GM19043 (cell line): ENCODE results near the gene GAREM1.
"Not testable (repeated sequence)": the region's sequence is repeated elsewhere in the genome, so short reads cannot be mapped to it uniquely, and the experiment has no call there.

ENCODE experiments used
- ATAC-seq: cut with Tn5 transposase; IDR thresholded peaks from one replicate; pipeline ENCODE4 v1.9.1; 2021; ENCODE audit warnings: low read depth; ENCODE audit not compliant: unreplicated experiment

Gene GAREM1

DNA sequence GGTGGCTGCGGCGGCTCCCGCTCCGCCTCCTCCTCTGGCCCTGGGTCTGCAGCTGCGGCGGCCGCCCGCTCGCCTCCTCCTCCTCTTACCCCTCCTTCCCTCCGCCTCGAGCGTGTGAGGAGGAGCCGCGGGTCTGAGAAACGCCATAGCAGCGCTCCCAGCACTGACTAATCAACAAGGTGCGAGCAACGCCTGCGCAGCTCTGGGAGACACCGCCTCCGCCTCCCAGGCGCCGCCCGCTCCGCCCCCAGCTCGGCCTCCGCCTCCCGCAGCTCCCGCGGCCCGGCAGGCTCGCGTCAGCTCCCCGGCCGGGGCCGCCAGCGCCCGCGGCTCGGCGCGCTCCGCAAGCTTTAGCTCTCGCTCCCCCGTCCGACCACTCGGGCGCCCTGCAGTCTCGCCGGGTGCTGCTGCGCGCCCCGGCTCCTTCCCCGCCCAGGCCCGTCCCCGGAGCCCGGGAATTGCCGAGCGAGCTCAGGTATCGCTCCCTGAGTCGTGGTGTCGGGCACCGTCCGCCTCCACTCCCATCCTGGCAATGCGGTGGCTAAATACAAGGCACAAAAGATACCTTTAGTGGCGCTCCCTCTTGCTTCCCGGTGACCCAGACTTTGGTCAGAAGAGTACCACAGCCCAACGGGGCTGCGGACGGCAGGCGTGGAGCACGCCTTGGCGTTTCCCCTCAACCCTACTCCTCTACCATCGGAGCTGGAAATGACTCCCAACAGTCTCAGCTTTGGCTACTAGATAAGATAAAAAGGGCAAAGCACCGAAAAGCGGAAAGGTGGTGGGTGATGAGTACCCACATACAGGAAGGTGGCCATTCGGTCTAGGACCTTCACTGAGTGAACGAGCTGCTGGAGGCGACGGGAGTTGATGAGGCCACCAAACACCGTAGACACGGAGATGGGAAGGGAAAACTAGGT is at the start of gene GAREM1:
TSS of gene GAREM1 (minus strand) at position 169 of the 920 bp plus-strand sequence. CDS start 454 bp downstream, outside the sequence.
- ATAC-seq = peak; percentile 98

DNA sequence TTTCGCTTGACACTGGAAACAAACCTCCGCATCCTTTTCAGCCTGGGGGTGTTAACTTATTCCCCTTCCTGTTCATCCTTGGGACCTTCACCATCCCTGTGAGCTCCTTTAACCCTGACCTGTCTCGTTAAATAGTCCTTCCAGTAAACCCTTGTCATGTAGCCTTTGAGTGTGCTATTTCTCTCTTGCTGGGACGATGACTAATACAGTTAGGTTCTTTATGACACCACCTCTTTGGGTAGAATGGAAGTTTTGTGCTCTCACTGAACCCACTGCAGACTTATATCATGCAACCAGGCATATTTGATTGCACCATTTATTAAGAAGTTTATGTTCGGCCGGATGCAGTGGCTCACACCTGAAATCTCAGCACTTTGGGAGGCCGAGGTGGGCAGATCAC is 40.5 kb upstream of the GAREM1 start:
- ATAC-seq = no peak

DNA sequence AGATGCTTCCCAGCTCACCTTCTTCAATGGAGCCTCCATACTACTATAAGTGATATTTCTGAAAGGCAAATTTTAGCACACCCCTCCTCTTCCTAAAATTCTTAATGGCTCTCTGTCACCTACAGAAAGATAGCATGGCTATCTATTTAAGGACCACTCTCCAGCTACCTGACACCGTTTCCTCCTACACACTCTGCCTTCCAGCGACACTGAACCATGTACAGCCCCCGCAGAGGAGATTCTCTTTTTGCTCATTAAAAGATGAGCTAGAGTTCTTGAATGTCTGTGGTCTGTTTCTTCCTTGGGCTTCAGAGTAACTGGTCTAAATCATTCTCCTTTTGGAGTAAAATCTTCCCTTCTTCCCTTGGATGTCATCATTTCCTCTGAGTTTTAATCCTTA is 38.4 kb upstream of the GAREM1 start:
- ATAC-seq = no peak

DNA sequence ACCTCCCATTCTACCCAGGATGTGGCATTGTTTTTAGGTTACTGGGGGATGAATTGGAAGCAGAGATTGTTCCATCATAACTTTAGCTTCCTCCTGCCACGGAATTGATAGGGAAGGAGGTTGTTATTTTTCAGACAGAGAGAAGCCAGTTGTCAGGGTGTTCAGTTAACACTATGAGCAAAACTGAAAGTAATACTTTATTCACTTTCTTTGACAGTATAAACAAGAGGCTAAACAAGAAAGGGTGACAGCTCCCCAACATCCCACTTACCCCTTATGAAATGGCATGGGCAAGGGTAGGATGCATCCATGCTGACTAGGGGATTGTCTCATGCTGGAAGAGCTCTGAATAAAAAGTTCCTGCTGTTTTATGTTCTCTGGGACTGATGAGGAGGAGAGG is 36.4 kb upstream of the GAREM1 start:
- no peak for ATAC-seq

DNA sequence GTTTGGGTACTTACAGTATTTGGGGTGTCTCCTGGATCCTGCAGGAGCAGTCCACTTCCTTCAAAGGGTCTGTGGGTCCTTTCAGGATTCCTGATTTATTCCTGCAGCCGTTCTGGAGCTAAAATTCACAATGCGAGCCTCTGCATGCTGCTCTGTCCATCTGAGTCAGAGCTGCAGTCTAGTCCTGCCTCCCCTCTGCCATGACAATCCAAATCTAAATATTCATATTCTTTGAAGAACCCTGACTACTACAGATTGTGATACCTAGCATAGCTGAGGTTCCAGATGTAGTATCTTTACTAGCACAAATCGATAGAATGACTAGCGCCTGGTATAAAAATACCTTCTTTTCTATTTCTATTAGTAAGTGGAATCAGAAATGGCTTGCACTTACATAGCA is 31.3 kb upstream of the GAREM1 start:
- ATAC-seq = no peak

DNA sequence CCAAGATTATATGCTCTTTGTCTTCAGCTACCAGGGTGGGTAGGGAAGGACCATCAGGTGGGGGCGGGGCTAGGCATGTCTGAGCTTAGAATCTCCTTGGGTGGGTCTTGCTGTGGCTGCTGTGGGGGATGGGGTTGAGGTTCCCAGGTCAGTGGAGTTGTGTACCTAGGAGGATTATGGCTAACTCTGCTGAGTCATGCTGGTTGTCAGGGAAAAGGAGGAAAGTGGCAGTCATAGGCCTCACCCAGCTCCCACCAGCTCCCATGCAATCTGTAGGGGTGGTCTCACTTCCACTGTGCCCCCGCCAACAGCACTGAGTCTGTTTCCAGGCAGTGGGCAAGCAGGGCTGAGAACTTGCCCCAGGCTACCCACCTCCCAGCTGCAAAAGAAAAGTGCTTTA is 30.6 kb upstream of the GAREM1 start:
- ATAC-seq = not testable (repeated sequence)

DNA sequence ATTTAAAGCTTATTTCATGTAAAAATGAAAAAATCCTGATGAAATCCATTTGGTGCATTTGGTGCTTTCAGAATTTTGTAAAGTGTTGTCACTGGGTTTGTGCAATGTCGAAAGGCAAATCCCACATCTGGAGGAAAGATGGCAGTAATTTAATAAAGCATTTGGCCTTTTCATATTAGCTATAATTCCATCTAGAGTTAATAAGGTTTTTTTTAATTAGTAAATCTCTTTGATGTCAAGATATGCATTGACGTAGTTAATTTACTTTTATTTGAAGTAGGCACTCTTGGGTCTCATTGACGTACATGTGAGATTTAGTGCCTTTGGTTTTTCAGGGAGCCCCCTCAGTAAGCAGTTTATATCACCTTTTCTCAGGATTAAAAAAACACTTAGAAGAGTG is 12.3 kb upstream of the GAREM1 start:
- no peak for ATAC-seq

DNA sequence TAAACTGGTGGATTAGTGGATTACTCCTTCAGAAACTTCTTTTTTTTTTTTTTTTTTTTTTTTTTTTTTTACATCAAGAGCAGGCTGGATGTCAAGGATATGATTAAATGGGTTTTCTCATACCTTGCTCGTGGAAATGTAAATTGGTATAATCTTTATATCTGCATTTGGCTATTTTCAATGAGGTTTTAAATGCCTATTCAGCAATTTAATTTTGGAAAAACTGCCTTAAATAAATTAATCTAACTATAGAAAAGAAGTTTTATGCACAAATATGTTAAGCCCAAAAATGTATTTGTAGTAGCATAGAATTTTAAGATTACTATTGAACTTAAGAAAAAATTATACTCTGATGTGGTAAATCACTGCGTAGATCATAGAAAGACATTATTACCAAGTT is 11.4 kb upstream of the GAREM1 start:
- no peak for ATAC-seq

DNA sequence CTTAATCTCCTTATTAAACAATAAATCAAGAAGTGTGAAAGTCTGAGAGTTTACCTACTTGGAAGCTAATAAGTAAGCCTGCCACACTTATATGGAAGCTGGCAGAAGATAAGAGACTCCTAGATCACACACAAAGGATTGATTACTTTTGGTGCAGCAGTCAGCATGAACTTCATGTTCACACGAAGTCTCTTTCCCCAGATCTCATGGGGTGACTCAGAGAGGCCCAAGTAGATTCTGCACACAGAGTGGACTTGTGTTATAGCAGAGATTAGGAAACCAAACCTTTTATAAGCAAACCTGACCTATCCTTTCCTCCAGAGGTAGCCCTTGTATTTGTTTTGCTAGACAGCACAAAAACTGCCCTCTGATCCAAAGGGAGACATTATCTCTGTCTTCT is 9.9 kb upstream of the GAREM1 start:
- no peak for ATAC-seq

DNA sequence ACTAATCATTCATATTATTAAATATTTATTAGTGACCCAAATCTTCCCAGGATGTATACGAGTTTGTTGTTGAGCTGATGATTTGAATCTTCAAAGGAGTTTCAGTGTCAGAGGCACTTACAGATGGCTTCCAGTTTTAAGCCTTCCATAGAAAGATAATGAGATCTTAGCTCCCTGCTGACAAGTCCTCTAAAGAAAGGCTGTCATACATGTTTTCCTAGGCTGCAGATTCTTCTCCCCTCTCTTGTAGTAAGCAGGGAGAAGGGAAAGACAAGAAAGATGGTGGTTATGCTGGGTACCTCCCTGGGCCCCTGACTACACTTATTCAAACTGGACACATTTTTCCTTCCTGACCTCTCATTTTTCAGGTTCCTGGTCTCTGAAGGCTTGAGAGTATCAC is 8.1 kb upstream of the GAREM1 start:
- no peak for ATAC-seq

DNA sequence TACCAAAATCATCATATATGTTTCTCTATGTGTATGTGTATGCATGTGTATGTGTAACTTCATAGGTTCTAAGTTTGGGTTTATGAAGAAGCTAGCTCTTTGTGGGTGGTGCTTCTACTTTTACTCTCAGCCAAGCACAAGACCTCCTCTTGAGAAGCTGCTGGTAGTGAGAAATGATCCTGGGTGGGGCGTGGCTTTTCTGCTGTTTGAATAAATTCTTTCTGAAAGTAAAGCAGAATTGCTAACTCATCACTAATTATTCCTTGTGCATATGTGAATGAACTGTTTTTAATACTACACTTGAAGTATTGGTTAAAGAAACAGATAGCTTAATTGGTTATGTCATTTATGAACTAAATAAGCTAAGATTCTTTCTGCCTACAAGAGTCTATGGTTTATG is 7.6 kb upstream of the GAREM1 start:
- ATAC-seq = no peak

DNA sequence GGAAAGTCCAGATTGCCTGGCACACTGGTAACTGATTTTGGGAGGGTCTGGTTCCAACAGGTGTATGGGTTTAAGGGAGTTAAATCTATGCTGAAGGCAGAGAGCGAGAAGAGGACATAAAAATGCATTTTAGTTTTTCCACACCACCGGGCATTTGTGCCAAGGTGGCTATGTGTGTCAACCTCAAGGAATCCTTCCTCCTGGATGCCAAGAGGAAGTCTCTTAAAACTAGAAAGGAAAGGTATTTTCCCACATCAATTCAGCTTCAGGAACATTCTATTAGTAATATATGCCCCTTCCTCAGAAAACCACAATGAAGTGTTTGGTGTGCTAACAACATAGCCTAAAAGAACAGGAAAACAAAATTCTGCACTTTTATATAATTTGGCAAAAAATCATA is 5.4 kb upstream of the GAREM1 start:
- no peak for ATAC-seq

DNA sequence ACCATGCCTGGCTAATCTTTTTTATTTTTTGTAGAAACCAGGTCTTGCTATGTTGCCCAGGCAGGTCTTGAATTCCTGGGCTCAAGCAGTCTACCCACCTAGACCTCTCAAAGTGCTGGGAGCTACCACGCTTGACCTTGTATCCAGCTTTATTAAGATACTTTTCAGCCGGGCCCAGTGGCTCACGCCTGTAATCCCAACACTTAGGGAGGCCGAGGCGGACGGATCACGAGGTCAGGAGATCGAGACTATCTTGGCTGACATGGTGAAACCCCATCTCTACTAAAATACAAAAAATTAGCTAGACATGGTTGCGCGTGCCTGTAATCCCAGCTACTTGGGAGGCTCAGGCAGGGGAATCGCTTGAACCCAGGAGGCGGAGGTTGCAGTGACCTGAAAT is 4.4 kb upstream of the GAREM1 start:
- ATAC-seq = not testable (repeated sequence)

DNA sequence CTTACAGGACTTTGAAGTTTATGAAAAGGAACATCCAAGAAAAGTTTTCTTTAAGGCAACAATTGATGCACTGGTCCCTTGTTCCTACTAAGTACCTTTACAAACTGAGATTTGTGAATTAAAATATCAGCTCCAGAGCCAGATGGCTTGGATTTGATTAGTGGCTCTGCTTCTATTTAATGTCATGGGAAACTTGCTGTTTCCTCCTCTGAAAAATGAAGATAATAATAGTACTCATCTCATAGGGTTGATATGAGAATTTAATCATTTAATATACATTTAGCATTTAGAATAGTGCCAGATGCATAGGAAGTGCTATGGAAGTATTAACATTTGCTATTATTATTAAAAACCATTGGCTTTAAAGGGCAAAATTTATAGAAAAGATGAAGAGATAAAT is 2.6 kb upstream of the GAREM1 start:
- no peak for ATAC-seq

DNA sequence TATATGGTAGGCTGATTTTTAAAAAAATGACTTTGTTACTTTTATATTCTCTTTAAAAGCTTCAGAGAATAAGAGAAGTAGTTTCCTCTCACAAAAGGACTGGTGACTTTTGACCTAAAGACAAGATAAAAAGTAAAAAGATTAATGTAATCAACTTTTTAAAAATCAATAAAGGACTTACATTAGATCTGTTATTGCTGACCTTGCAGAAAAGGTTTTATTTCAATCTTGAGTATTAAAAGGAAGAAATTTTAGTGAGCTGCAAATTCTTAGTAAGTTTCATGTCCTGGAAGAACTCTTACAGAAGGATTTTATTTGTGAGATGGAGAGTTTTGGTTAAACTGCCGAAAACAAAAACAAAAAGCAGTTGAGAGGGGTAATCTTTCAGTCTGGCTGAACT is 2.2 kb upstream of the GAREM1 start:
- ATAC-seq = no peak

DNA sequence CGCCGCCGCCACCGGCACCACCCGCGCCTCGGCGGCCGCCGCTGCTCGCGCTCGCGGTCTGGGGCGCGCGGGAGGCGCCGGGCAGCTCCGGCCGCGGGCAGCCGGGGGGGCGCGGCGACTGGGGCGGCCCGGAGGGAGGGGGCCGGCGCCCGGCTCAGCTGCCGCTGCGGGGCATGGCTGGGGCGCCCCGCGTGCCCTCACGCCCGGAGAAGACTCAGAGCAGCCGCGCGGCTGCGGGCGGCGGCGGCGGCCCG is 295 bp downstream of the GAREM1 start:
- no peak for ATAC-seq

DNA sequence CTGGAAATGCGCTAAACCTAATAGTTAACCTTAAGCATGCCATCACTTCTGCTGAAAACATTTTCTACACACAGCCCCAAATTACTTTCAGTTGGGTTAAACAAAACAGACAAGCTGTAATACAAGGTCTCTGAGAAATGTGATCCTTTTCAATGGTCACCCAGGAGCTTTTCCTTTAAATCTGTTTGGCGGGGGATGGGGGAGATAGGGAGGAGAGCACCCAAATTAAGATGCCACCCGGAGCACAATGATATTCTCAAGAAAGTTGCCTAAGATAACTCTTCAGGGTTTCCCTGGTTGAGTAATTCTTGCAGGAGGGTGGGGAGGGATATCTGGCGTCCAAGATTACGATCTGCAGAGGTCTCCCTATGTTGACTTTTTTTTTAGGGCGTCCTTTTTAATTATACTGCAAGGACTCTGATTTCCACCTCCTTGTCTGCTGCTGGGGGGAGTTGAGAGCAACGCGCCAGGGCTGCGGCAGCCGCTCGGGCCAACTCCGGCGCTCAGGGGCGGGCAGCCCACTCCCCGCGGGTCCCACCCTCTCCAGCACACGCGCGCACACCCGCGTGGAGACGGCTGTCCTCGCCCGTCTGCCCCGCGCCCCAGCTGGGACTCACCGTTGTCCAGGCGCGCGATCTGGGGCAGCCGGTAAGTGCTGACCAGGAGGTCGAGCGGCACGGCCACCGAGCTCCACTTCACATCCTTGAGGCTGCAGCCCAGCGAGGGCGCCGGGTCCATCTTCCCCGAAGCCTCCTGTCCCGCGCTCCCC is 807 bp downstream of the GAREM1 start:
- ATAC-seq = no peak

DNA sequence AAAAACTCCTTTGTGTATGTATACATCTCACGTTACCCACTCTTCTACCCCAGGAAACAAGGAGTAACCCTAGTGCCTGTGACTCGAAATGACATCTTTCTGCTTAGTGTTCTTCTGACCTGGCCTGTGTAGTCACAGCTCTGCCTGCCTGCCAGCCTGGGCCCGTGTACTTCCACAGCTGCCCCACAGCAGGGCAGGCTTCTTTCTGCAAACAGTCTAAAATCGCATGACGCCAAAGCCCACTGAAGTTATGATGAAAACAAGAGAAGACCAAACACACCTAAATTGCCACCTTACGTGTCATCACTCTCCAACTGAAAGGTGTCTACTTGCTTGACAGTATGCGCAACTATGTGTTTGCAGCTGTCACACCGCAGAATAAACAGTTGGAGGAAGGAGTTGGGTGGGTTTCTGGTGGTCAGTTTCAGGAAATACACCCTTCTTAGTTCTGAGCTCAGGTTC is 1.5 kb downstream of the GAREM1 start:
- no peak for ATAC-seq

DNA sequence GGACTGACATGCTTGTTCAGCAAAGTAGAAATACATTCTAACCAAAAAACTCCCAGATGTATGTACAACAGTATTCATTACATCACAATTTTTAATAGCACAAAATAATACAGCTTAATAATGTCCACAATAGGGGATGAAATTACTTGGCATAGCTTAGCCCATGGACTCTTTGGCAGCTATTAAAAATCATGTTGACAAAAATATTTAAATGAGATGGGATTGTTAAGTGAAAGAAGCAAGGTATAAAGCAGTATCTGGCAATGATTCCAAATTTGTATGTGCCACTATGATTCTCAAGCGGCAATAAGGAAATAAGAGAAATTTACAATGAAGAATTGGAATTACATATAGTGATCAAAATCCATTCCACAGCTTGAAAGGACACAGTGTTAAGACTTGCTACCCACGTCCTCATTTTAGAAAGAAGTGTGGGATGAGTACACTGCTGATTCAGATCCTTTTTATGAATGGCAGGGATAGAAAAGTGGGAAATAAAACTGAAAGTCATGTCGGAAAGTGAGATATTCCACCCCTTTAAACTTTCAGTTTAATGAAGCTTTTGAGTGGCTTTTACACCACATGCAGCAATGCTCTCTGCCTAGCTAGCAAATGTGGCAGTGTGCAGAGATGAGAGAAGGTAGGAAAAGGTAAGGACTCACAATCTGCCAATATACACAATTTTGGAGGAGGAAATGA is 2.4 kb downstream of the GAREM1 start:
- no peak for ATAC-seq

DNA sequence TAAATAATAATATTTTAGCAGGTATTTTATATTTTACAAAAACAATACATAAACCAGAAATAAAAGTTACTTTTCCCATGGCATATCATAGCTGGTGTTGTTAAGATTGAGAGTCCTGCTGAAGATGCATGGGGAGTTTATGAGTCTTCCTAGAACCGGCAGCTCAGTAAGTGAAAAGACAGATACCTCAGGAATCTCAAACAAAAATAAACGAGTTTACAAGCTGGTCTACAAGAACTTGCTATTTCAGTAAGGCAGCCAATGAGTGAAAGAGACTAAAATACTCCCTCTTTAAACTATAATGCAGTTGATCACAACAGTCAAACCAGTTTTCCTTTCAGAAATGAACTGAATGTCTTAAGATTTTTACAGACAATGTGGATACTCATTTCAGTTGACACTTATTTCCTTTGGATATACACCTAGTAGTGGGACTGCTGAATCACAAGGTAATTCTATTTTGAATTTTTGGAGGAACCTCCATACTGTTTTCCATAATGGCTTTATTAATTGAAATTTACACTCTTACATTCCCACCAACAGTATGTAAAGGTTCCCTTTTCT is 8.9 kb downstream of the GAREM1 start:
- ATAC-seq = no peak

DNA sequence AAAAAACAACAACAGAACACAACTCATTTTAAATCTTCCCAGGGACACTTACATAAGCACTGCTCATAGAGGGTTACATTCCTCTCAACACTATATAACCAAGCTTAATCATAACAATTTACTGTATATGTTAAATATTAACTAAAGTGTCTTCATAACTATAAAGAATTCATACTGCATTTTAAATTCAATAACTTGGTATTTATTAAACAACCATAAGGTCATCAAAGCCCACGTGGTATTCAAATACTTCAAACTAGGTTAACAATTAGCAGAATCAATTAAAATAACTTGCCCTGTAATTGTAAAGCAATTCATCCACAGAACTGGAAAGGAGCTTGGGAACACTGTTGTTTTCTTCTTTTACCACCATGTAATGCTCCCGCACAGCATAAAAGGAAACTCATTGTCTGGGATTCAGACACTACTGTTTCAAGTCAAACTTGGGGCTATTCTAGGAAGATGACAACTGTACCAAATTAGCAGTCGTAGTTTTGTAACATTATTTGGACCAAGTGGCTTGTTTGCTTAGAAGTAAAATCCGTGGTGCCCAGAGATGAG is 10.4 kb downstream of the GAREM1 start:
- ATAC-seq = no peak
